Measurements from ENCODE around the gene FBXW7. TPM values are rescaled to one million over a fixed set of nuclear protein-coding genes. Genes with fewer than 3 reads are reported as not detected.

Gene FBXW7
- total and polyA plus RNA-seq, 4 experiments from 2014 or later: 36.2 to 148 (median 92.9) TPM

DNA sequence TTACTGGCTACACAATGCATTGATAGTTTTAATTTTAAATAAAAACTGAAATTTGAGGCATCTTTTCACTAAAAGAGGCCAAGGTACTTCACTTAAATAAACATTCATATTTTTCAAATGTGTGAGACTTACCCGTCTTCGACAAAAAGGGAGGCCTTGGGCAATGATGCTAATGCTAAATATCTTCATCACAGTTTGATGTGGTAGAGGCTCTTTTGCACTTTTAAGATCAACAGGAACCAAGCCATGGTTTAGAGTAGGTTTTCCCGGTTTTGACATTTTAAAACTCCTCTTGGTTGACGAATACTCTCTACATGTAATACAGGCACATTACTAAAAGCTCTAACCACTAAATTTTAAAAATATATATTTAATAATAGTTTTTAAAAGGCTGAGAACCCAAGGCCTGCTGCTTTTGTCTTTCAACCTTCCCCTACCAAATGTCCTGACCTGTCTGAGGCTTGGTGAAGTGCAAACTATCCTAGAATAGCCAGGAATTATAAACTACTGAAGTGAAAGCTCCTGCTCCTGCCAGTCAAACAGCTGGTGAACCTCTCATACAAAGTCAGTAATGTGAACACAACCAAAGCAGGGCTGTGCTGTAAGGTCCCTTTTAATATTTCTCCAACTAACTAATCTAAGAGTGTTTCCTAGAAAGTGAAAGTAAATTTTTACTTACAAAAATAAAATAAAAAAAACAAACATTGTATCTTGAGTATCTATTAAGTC lies 153.7 kb downstream of the FBXW7 start:
- H3K27me3 Mint-ChIP-seq: no peaks in the 10 kb centered on the region
- peak overlapping the region; percentile 11 to 92 (median 88) for H3K27ac Mint-ChIP-seq
- Histone ChIP-seq H3K27ac (ENCODE audit: low read depth, low read length) (no peak overlapping the region), H3K4me3 (ENCODE audit: low read length in 2 of 2) (no peak overlapping the region), H3K36me3 (ENCODE audit: insufficient read depth, low read length) (no peaks in the 10 kb centered on the region), H3K27me3 (ENCODE audit: insufficient read depth, low read length) (no peaks in the 10 kb centered on the region), H3K4me1 (ENCODE audit: insufficient read depth, low read length) (peaks cover 11% of the 10 kb centered on the region), H3K9me3 (ENCODE audit: control insufficient read depth in 1 of 2, low read length in 2 of 2) (no peaks in the 10 kb centered on the region)
- H3K9me3 Mint-ChIP-seq: no peaks in the 10 kb centered on the region
- CTCF ChIA-PET (ENCODE audit: partially characterized antibody): no interaction called here
- intact Hi-C loops (cut with micrococcal nuclease): no loop called here
- DNase-seq: peak in 2 of 5 donors; percentile 17 to 20
- POLR2A ChIA-PET (ENCODE audit: partially characterized antibody): interaction anchor here (0.6 to 0.9 kb wide), 3 partner anchors 10 to 283 kb away, joined by 3 to 4 read pairs (median 4); no protein-coding TSS in a partner anchor
- peaks cover 17 to 42% (median 24%) of the 10 kb centered on the region in 4 donors for H3K4me1 Mint-ChIP-seq
- H3K4me3 Mint-ChIP-seq: peak overlapping the region; percentile 36 to 86 (median 80)
- H3K36me3 Mint-ChIP-seq: no peaks in the 10 kb centered on the region

DNA sequence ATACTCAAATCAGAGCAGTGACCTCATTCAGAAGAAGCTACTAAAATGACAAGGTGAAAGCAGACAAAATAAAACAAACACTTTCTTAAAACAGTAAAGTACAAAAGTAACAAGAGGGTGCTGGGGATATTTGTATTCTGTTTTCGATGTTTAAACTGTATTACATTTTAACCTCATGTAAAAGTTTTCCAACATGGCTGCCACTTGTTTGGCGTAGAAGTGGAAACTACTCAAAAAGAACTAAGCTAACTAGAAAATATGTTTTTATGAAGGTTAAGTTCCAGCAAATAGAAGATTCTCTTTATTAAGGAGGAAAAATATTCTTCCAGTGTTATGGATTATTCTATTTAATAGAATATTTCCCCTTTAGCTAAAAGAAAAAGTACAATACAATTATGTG lies 155.0 kb downstream of the FBXW7 start:
- no peak overlapping the region for H3K27ac ChIP-seq (ENCODE audit: low read depth, low read length)
- no peak overlapping the region for H3K4me3 Mint-ChIP-seq
- H3K9me3 ChIP-seq (ENCODE audit: control insufficient read depth in 1 of 2, low read length in 2 of 2): no peaks in the 10 kb centered on the region
- H3K36me3 ChIP-seq (ENCODE audit: insufficient read depth, low read length): no peaks in the 10 kb centered on the region
- intact Hi-C loops (cut with micrococcal nuclease): no loop called here
- H3K36me3 Mint-ChIP-seq: no peaks in the 10 kb centered on the region
- ChIA-PET CTCF (ENCODE audit: partially characterized antibody) (no interaction called here), POLR2A (ENCODE audit: partially characterized antibody) (no interaction called here)
- peaks cover 16 to 41% (median 23%) of the 10 kb centered on the region in 4 donors for H3K4me1 Mint-ChIP-seq
- no peak for DNase-seq
- H3K4me1 ChIP-seq (ENCODE audit: insufficient read depth, low read length): peaks cover 11% of the 10 kb centered on the region
- no peaks in the 10 kb centered on the region for H3K27me3 Mint-ChIP-seq
- no peak overlapping the region for H3K27ac Mint-ChIP-seq
- H3K4me3 ChIP-seq (ENCODE audit: low read length in 2 of 2): no peak overlapping the region
- no peaks in the 10 kb centered on the region for H3K9me3 Mint-ChIP-seq
- H3K27me3 ChIP-seq (ENCODE audit: insufficient read depth, low read length): no peaks in the 10 kb centered on the region

DNA sequence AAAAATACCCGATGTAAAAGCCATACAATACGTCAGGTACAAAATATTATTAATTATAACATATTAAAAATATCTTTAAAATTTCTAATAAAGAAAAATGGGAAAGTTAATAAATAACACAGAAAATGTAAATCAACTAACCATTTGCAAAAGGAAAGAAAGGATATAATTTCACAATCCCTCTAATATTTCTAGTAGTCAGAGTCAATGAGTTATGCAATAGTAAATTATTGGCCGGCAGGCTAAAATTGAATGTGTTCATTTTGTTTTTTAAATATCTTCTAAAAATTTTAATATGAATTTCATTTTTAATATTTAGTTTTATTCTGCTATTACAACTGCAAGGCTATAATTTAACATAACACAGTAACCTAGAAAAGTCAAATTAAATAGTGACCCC lies 155.7 kb downstream of the FBXW7 start:
- no peak overlapping the region for H3K27ac Mint-ChIP-seq
- DNase-seq: no peak
- no peak overlapping the region for H3K4me3 Mint-ChIP-seq
- ChIA-PET CTCF (ENCODE audit: partially characterized antibody) (interaction anchor here (0.6 to 1.2 kb wide), 2 partner anchors 12 to 1263 kb away, joined by 3 read pairs; no protein-coding TSS in a partner anchor), POLR2A (ENCODE audit: partially characterized antibody) (interaction anchor here (1.0 kb wide), 1 partner anchor 280 kb away, joined by 3 read pairs; no protein-coding TSS in a partner anchor)
- no peaks in the 10 kb centered on the region for H3K36me3 ChIP-seq (ENCODE audit: insufficient read depth, low read length)
- no peak overlapping the region for H3K27ac ChIP-seq (ENCODE audit: low read depth, low read length)
- no peaks in the 10 kb centered on the region for H3K9me3 ChIP-seq (ENCODE audit: control insufficient read depth in 1 of 2, low read length in 2 of 2)
- intact Hi-C loops (cut with micrococcal nuclease): no loop called here
- H3K9me3 Mint-ChIP-seq: no peaks in the 10 kb centered on the region
- H3K27me3 Mint-ChIP-seq: no peaks in the 10 kb centered on the region
- no peak overlapping the region for H3K4me3 ChIP-seq (ENCODE audit: low read length in 2 of 2)
- no peaks in the 10 kb centered on the region for H3K27me3 ChIP-seq (ENCODE audit: insufficient read depth, low read length)
- no peaks in the 10 kb centered on the region for H3K36me3 Mint-ChIP-seq
- H3K4me1 ChIP-seq (ENCODE audit: insufficient read depth, low read length): peaks cover 11% of the 10 kb centered on the region
- H3K4me1 Mint-ChIP-seq: peaks cover 14 to 34% (median 21%) of the 10 kb centered on the region in 4 donors

- ChIA-PET POLR2A (ENCODE audit: partially characterized antibody) (no interaction called here), CTCF (ENCODE audit: partially characterized antibody) (no interaction called here)
- H3K4me3 ChIP-seq (ENCODE audit: low read length in 2 of 2): no peak overlapping the region
- peaks cover 3 to 15% (median 4%) of the 10 kb centered on the region in 4 donors for H3K4me1 Mint-ChIP-seq
- no peaks in the 10 kb centered on the region for H3K36me3 Mint-ChIP-seq
- DNase-seq: no peak
- H3K4me1 ChIP-seq (ENCODE audit: insufficient read depth, low read length): peaks cover 1% of the 10 kb centered on the region
- H3K9me3 Mint-ChIP-seq: no peaks in the 10 kb centered on the region
- H3K27ac ChIP-seq (ENCODE audit: low read depth, low read length): no peak overlapping the region
- intact Hi-C loops (cut with micrococcal nuclease): loop anchor here (5.0 kb wide), 2 partner anchors 272 to 312 kb away; no protein-coding TSS in a partner anchor
- H3K36me3 ChIP-seq (ENCODE audit: insufficient read depth, low read length): no peaks in the 10 kb centered on the region
- no peaks in the 10 kb centered on the region for H3K27me3 Mint-ChIP-seq
- H3K4me3 Mint-ChIP-seq: no peak overlapping the region
- no peaks in the 10 kb centered on the region for H3K9me3 ChIP-seq (ENCODE audit: control insufficient read depth in 1 of 2, low read length in 2 of 2)
- H3K27ac Mint-ChIP-seq: peak overlapping the region in 1 of 7 donors; percentile 6
- H3K27me3 ChIP-seq (ENCODE audit: insufficient read depth, low read length): no peaks in the 10 kb centered on the region
These were observed 161.1 kb downstream of the FBXW7 start for GRCh38 chr4:152374606-152375285.

GRCh38 chr4:152374153-152374552 lies 161.7 kb downstream of the FBXW7 start:
- H3K4me1 Mint-ChIP-seq: peaks cover 7 to 19% (median 10%) of the 10 kb centered on the region in 4 donors
- no peaks in the 10 kb centered on the region for H3K27me3 ChIP-seq (ENCODE audit: insufficient read depth, low read length)
- ChIA-PET POLR2A (ENCODE audit: partially characterized antibody) (no interaction called here), CTCF (ENCODE audit: partially characterized antibody) (no interaction called here)
- intact Hi-C loops (cut with micrococcal nuclease): loop anchor here (5.0 kb wide), 2 partner anchors 272 to 312 kb away; no protein-coding TSS in a partner anchor
- H3K4me3 ChIP-seq (ENCODE audit: low read length in 2 of 2): no peak overlapping the region
- peaks cover 5% of the 10 kb centered on the region for H3K4me1 ChIP-seq (ENCODE audit: insufficient read depth, low read length)
- H3K27me3 Mint-ChIP-seq: no peaks in the 10 kb centered on the region
- H3K4me3 Mint-ChIP-seq: no peak overlapping the region
- DNase-seq: no peak
- H3K9me3 ChIP-seq (ENCODE audit: control insufficient read depth in 1 of 2, low read length in 2 of 2): no peaks in the 10 kb centered on the region
- H3K9me3 Mint-ChIP-seq: no peaks in the 10 kb centered on the region
- no peaks in the 10 kb centered on the region for H3K36me3 ChIP-seq (ENCODE audit: insufficient read depth, low read length)
- no peak overlapping the region for H3K27ac ChIP-seq (ENCODE audit: low read depth, low read length)
- H3K27ac Mint-ChIP-seq: peak overlapping the region in 3 of 7 donors; percentile 6 to 18 (median 6)
- H3K36me3 Mint-ChIP-seq: peaks cover 0 to 1% of the 10 kb centered on the region in 2 donors

DNA sequence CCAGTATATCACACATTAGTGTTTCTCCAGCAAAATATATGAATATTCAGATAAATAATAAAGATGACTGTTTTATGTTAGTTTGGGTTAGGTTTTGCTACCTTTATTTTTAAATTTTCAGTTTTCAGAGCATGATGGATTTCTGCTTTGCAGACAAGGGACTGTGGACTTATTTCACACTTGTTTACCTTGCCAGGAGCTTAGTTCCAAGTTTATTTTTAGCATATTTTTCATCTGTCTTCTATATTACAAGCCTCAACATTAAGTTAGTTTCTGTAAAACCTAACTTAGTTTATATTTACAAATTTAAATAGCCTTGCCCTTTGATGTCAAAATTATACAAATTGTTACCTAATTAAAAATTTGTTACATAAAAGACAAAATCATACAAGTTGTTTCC lies 163.4 kb downstream of the FBXW7 start:
- intact Hi-C loops (cut with micrococcal nuclease): loop anchor here (5.0 kb wide), 2 partner anchors 270 to 310 kb away; no protein-coding TSS in a partner anchor
- H3K4me3 ChIP-seq (ENCODE audit: low read length in 2 of 2): no peak overlapping the region
- H3K27me3 Mint-ChIP-seq: no peaks in the 10 kb centered on the region
- CTCF ChIA-PET (ENCODE audit: partially characterized antibody): interaction anchor here (1.0 to 1.2 kb wide), 2 partner anchors 24 to 755 kb away, joined by 3 to 4 read pairs; no protein-coding TSS in a partner anchor
- peaks cover 5% of the 10 kb centered on the region for H3K4me1 ChIP-seq (ENCODE audit: insufficient read depth, low read length)
- H3K36me3 ChIP-seq (ENCODE audit: insufficient read depth, low read length): no peaks in the 10 kb centered on the region
- no peak overlapping the region for H3K27ac ChIP-seq (ENCODE audit: low read depth, low read length)
- H3K4me1 Mint-ChIP-seq: peaks cover 8 to 19% (median 13%) of the 10 kb centered on the region in 4 donors
- peaks cover 0 to 1% of the 10 kb centered on the region in 2 donors for H3K36me3 Mint-ChIP-seq
- H3K9me3 ChIP-seq (ENCODE audit: control insufficient read depth in 1 of 2, low read length in 2 of 2): no peaks in the 10 kb centered on the region
- POLR2A ChIA-PET (ENCODE audit: partially characterized antibody): interaction anchor here (1.2 kb wide), 1 partner anchor 10 kb away, joined by 4 read pairs; no protein-coding TSS in a partner anchor
- H3K27ac Mint-ChIP-seq: peak overlapping the region in 1 of 7 donors; percentile 12
- no peaks in the 10 kb centered on the region for H3K27me3 ChIP-seq (ENCODE audit: insufficient read depth, low read length)
- peaks cover 0 to 2% (median 0%) of the 10 kb centered on the region in 8 donors for H3K9me3 Mint-ChIP-seq
- DNase-seq: no peak
- no peak overlapping the region for H3K4me3 Mint-ChIP-seq

DNA sequence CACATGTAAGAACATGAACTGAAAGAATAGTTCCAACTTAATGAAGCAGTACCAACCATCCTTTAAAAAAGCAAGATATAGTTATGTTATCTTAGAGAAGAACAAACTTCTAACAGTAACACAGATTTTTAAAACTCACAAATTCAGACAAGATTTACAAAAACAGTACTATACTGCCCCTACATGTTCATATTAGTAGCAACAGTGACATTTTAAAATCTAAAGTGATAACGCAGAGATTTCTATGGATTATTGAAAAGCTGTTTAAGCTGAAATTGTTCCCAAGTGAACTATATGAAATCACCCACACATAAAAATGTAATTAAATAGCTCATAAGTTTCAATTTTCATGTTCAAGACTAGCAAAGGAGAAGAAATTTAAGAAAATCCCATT lies 166.0 kb downstream of the FBXW7 start:
- no peak overlapping the region for H3K4me3 Mint-ChIP-seq
- no peak overlapping the region for H3K27ac ChIP-seq (ENCODE audit: low read depth, low read length)
- peaks cover 11 to 23% (median 14%) of the 10 kb centered on the region in 4 donors for H3K4me1 Mint-ChIP-seq
- peak in 2 of 5 donors; percentile 13 to 22 for DNase-seq
- H3K9me3 Mint-ChIP-seq: peaks cover 0 to 11% (median 2%) of the 10 kb centered on the region in 8 donors
- ChIA-PET POLR2A (ENCODE audit: partially characterized antibody) (no interaction called here), CTCF (ENCODE audit: partially characterized antibody) (interaction anchor here (1.2 to 2.0 kb wide), 3 partner anchors 10 to 305 kb away, joined by 3 to 6 read pairs (median 5); no protein-coding TSS in a partner anchor)
- H3K27me3 ChIP-seq (ENCODE audit: insufficient read depth, low read length): no peaks in the 10 kb centered on the region
- H3K9me3 ChIP-seq (ENCODE audit: control insufficient read depth in 1 of 2, low read length in 2 of 2): no peaks in the 10 kb centered on the region
- peaks cover 5% of the 10 kb centered on the region for H3K4me1 ChIP-seq (ENCODE audit: insufficient read depth, low read length)
- H3K36me3 ChIP-seq (ENCODE audit: insufficient read depth, low read length): no peaks in the 10 kb centered on the region
- intact Hi-C loops (cut with micrococcal nuclease): loop anchor here (1.0 to 5.0 kb wide), 3 partner anchors 268 to 1008 kb away; no protein-coding TSS in a partner anchor
- H3K27ac Mint-ChIP-seq: no peak overlapping the region
- no peaks in the 10 kb centered on the region for H3K27me3 Mint-ChIP-seq
- H3K4me3 ChIP-seq (ENCODE audit: low read length in 2 of 2): no peak overlapping the region
- H3K36me3 Mint-ChIP-seq: peaks cover 11 to 14% of the 10 kb centered on the region in 2 donors

All from CD4-positive, alpha-beta memory T cell (primary cell).